GM18520 (cell line): ENCODE data around the gene PANX2.
"Not testable (repeated sequence)": the region's sequence is repeated elsewhere in the genome, so short reads cannot be mapped to it uniquely, and the experiment has no call there.

Experiments used
- ATAC-seq: cut with Tn5 transposase; IDR thresholded peaks from one replicate; pipeline ENCODE4 v1.9.1; 2021; ENCODE audit not compliant: unreplicated experiment

The PANX2 gene

GRCh38 chr22:50197856-50198623 is 27.5 kb downstream of the PANX2 start:
- no peak for ATAC-seq

GRCh38 chr22:50198624-50199017 is 28.1 kb downstream of the PANX2 start:
- ATAC-seq = no peak

- ATAC-seq = no peak
Observed at GRCh38 chr22:50199251-50199721, 28.8 kb downstream of the PANX2 start.

- no peak for ATAC-seq
Observed at GRCh38 chr22:50199829-50200460, 29.4 kb downstream of the PANX2 start.

GRCh38 chr22:50200461-50201190 is 30.1 kb downstream of the PANX2 start, which contains the start of gene SELENOO:
SELENOO (plus strand) TSS chr22:50201011; CDS start chr22:50201037, 26 bp downstream.
- peak; percentile 49 for ATAC-seq

- ATAC-seq = peak; percentile 28
Observed at GRCh38 chr22:50201191-50202129, 30.9 kb downstream of the PANX2 start.

- no peak for ATAC-seq
Observed at GRCh38 chr22:50202130-50202666, 31.7 kb downstream of the PANX2 start.

- ATAC-seq = no peak
Observed at GRCh38 chr22:50203288-50203687, 32.8 kb downstream of the PANX2 start.

GRCh38 chr22:50204571-50204970 is 34.0 kb downstream of the PANX2 start:
- no peak for ATAC-seq

GRCh38 chr22:50204998-50205397 is 34.5 kb downstream of the PANX2 start:
- ATAC-seq = not testable (repeated sequence)

GRCh38 chr22:50205781-50206569 is 35.4 kb downstream of the PANX2 start:
- ATAC-seq = no peak

GRCh38 chr22:50206599-50206998 is 36.1 kb downstream of the PANX2 start:
- no peak for ATAC-seq

- ATAC-seq = no peak
Observed at GRCh38 chr22:50207383-50208140, 37.0 kb downstream of the PANX2 start.

GRCh38 chr22:50208430-50208938 is 38.0 kb downstream of the PANX2 start:
- ATAC-seq = no peak

GRCh38 chr22:50208939-50209892 is 38.7 kb downstream of the PANX2 start:
- no peak for ATAC-seq

GRCh38 chr22:50209893-50210292 is 39.4 kb downstream of the PANX2 start:
- ATAC-seq = no peak

- ATAC-seq = no peak
Observed at GRCh38 chr22:50210378-50211139, 40.0 kb downstream of the PANX2 start.
